NCI-H2107 treated with DMSO at 0.1 percent for 48 hours (cell line): ENCODE measurements around the gene NXT1.
"Not testable (repeated sequence)": the region's sequence is repeated elsewhere in the genome, so short reads cannot be mapped to it uniquely, and the experiment has no call there.

Source experiments
- DNase-seq: peaks from one replicate; lab custom pipeline; 2025; ENCODE audit not compliant: unreplicated experiment; lab: John Stamatoyannopoulos, UW

NXT1 gene

DNA sequence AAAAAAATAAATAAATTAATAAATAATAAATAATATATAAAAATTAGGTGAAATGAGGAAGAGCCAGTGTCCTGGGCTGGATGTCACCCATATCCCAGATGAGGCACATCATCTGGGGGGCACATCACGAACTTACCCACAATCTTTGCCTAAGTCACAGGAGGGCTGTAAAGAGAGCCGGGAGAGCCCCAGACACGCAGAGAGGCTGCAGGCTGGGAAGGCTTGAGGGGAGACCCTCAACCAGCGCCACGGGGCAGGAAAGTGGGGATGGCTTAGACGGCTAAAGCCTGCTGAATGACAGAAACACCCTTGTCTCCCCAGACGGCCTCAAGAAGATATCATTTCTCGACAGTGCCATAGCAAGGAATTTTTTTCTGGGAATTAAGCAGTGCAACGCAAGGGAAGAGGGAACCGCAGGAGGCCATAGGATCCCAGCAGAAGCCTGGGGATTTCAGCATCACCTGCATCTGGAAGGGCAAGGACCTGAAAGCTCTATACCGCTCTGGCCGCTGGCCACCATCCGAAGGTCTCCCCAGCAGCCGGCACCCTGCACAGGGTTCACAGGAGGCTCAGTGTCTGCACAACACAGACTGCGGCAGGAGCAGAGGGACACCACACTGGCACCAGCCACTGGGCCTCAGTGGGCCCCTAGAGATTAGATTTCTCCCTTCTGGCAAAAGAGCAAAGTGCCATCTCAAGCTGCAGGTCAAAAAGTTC lies 22.8 kb upstream of the NXT1 start:
- no peak for DNase-seq

DNA sequence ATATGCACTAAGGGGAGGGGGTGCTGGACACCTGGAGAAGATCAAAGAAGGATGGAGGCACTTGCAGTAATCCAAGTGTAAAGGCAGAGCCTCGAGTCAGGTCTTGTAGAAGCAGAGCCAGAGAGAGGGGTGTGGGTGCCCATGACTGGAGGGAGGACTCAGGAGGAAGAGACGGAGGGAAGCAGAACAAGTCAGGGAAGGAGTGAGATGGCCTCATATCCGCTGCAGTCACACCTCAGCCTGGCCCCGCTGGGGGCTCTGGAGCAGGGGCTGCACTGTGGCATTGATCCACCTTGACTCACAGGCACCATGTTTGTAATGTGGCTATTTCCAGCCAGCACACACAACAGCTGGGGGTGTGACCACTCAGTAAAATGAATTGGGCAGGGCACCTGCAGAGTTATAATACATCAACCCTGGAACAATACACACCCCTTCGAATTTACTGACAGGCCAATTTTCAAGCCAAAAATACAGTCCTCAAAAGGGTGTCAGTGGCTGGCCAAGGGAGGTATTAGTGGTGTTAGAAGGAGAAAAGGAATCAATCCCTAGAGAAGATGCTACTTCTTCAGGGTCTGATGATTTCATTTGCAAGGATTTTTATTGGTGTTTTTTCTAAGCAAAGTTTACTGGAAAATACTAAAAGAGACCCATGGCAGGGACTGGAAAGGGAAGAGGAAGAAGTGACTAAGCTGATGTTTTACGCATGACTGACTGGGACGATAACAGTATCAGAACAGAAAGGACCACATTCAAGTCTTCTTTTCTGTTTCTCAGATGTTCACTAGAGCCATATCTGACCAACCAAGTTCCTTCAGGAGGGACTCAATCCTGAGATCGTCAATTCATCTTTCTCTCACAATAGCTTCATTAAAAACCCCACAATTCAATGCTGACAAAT lies 18.9 kb upstream of the NXT1 start:
- no peak for DNase-seq

DNA sequence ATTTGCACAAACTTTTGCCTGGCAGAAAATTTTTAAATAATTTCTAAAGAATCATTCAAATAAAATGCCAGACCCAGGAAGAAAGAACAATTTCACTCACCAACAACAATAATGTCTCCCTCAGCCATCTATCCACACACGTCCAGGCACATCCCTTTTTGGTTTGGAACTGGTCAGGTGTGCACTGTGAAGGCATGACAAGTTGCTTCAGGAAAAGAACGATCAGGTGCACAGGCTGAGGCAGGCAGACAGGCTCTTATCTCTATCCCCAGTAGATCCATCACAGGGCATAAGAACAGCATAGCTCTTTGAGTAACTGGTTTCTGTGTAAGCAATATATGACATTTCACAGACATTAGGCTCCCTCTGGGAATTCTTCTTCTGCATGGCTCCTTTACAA lies 18.1 kb upstream of the NXT1 start:
- no peak for DNase-seq

DNA sequence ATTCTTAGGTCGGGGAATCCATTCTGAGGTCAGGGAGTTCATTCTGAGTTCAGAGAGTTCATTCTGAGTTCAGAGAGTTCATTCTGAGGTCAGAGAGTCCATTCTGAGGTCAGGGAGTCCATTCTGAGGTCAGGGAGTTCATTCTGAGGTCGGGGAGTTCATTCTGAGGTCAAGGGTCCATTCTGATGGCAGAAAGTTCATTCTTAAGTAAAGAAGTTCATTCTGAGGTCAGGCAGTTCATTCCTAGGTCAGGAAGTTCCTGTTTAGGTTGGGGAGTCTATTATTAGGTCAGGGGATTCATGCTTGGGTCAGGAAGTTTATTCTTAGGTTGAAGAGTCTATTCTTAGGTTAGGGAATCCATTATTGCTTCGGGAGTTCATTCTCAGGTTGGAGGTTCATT lies 16.5 kb upstream of the NXT1 start:
- DNase-seq = no peak

DNA sequence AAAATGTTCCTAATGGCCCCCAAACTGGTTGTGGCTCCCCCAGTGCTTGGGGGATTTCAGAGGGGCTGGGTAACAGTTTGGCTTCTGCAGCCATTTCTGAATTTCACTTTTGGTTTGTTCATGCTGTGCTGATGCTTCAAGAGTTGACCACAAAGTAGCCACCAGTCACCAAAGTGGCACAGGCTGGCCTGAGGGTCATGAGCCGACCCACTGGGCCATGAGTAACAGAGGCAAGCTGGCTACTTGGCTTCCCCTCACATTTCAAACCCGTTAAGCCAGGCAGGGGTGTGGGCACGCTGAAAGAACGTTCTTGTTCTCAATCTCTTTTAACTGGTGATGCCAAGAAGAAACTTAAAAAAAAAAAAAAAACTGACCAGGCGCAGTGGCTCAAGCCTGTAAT lies 15.1 kb upstream of the NXT1 start:
- DNase-seq = no peak

DNA sequence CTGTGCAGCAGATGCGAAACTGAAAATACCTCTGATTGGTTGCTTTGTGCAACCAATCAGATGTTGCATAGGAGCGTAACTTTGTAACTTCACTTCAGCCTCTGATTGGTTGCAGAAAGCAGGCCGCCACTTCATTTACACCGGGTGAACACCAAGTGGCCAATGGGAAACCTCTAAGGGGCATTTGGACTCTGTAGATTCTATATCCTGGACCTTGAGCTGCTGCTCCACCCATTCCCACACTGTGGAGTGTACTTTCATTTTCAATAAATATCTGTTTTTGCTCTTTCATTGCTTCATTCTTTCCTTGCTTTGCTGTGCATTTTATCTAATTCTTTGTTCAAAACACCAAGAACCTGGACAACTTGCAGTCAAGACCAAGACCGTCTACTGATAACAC lies 14.1 kb upstream of the NXT1 start:
- DNase-seq = no peak

DNA sequence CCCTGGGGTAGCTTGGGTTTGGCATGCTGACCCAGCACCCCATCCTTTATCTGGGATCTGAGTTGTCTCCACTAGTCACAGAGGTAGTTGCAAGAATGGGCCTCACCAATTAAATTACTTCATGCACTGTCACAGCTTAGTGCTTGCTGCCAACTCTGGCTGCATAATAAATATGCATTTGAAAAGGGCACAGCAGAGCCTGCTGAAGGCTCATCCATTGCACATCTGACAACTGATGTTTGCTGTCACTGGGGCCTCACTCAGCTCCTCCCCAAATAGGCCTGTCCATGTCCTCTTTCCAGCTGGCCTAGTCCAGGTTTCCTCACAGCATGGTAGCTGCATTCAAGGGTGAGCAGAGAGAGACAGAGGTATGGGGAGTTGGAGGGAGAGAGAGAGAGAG lies 13.3 kb upstream of the NXT1 start:
- DNase-seq = no peak

DNA sequence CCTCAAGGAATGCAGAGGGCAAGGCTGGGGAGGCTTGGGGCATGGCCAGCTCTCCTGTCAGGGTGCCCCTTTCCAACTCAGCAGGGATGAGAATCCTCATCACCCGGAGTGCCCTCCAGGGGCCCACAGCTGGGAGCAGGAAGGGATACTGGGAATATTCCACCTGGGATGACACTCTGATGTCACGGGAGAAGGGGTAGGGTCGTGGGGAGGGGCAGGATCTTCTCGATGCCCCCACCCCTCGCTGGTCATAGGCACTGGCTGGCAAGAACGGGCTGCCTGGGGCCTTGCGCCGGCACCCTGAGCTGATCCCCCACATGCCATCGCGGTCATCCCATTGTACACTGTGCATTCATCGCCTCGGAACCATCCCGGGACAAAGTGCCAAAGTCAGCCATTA lies 10.6 kb upstream of the NXT1 start:
- DNase-seq = no peak

DNA sequence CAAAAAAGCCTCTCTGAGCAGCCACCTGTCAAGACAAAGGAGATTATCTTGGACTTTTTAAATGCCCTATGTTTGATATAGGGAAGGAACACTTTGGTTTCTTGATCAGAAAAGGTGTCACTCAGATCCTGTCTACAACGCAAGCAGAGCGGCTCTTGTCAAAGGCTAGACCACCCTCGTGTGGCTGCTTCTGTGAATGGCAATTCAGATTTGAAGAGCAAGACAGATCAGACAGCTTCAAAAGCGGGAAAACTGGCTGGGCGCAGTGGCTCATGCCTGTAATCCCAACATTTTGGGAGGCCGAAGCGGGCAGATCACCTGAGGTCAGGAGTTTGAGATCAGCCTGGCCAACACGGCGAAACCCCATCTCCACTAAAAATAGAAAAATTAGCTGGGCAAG lies 10.1 kb upstream of the NXT1 start:
- DNase-seq = no peak

DNA sequence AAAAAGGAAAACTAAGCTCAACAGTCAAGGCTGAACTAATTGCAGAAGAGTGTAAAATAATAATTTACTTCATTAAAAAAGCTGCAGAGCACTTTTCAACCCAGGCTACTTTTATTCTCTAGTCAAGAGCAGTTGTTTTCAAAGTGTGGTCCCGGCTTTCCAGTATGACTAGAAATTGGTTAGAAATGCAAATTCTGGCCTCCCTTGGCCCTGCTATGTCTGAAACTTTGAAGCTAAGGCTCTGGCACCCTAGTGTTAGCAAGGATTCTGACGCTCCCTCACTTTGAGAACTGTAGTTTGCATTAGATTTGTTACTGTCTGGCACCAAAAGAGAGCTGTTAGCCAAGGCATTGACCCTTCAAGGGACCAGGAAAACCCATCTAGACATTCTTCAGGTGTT lies 9.5 kb upstream of the NXT1 start:
- no peak for DNase-seq

DNA sequence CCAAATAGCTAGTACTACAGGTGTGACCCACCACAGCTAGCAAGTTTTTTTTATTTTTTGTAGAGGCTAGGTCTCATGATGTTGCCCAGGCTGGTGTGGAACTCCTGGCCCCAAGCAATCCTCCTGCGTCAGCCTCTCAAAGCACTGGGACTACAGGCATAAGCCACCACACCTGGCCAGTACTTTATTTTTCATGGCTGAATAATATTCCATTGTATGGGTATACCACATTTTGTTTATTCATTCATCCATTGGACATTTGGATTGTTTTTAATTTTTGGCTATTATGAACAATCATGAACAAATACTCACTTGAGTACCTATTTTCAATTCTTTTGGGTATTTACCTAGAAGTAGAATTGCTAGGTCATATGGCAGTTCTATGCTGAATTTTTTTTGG lies 7.0 kb upstream of the NXT1 start:
- no peak for DNase-seq

DNA sequence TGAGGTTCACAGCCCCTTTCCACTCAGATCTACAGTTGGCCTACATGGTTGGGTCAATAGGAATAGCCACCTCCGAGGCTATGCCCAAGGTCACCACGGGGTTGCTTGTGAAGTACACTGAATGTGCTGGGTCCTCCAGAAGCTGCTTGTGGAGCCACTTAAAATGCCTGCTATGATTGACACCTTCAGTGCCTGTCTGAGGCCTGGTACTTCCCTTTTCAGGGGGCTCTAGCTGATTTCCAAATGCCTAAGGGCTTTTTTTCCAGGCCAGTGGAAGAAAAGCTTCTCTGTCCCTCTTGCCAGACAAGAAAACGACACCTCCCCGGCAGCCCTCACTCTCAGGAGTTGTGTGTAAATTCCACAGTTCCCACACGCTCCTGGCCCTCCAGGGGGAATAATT lies 6.3 kb upstream of the NXT1 start:
- DNase-seq = no peak

DNA sequence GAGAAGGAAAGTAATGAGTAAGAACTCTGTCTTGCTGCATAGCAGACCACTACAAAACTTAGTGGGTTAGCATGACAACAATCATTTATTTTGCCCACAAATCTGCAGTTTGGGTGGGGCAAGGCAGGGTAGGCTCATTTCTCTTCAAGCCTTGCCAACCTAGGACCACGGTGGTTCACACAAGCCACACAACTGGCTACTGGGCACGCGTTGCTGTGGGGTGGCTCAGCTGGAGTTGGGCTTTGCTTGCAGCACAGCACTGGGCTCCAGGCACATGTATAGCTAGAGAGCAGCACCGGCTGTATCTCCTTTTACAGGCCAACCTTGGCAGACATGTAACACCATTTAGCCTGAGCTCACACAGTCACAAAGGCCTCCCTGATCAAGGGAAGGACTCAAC lies 4.6 kb upstream of the NXT1 start:
- no peak for DNase-seq

DNA sequence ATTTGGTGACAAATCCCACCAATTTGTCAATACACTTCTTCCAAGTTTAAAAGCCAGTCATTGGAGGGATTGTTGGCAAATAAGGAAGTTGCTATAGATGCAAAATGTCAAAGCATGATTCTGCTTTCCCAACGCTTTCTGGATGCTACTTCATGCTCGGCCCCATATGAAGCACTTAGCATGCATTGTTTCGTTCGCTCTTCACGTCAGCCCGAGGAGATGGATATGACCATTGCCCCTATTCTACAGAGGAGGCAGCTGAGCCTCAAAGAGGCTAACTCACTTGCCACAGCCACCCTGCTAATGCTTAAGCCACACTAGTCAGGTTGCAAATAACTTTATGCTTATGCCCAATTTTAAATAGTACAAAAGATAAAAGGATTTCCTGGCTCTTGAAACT lies 2.8 kb upstream of the NXT1 start:
- DNase-seq = no peak

DNA sequence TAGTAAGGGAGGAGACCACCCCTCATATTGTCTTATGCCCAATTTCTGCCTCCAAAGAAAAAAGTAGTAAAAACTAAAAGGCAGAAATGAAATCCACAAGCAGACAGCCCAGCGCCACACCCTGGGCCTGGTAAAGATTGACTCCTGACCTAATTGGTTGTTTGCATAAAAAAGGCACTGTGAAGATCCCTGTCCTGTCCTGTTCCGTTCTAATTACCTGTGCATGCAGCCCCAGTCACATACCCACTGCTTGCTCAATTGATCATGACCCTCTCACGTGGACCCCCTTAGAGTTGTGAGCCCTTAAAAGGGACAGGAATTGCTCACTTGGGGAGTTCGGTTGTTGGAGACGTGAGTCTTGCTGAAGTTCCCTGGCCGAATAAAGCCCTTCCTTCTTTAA lies 2.1 kb upstream of the NXT1 start:
- not testable (repeated sequence) for DNase-seq

DNA sequence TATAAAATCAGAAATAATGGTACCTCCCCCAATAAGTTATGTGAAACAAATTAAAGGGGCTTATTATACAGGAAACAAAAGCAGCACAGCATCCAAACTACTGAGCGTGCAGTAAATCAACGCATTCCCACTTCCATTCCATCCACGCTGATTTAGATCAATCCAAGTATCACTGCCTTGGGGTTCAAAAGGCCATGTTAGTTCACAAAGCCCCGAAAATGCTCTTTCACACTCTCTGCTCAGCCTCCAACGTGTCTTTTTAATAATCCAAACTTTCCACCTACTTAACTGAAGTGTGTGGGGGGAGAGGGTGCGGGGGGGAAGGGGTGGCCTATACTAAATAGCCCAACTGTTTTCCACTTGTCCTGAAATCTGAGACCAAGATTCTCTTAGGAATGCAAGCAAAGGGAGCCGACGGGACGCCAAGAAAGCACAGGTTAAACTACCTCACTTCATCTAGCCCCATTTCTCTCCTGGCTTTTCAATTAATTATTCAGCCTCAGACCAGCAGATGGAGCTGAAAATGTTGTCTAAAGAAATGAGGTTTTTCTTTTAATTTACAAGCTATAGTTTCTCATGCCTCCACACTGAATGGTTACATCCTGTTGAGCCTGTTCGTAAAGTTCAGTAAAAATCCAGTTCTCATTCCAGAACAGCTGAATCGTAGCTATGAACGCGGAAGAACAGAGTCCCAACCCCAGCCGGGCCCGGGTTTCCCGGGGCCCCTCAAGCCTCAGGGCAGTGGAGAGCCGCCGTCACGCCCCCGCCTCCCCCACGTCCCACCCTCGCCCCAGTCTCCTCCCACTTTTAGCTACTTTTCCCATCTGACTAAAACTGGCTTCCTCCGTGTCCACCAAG lies 1.0 kb upstream of the NXT1 start:
- DNase-seq = peak; percentile 22

DNA sequence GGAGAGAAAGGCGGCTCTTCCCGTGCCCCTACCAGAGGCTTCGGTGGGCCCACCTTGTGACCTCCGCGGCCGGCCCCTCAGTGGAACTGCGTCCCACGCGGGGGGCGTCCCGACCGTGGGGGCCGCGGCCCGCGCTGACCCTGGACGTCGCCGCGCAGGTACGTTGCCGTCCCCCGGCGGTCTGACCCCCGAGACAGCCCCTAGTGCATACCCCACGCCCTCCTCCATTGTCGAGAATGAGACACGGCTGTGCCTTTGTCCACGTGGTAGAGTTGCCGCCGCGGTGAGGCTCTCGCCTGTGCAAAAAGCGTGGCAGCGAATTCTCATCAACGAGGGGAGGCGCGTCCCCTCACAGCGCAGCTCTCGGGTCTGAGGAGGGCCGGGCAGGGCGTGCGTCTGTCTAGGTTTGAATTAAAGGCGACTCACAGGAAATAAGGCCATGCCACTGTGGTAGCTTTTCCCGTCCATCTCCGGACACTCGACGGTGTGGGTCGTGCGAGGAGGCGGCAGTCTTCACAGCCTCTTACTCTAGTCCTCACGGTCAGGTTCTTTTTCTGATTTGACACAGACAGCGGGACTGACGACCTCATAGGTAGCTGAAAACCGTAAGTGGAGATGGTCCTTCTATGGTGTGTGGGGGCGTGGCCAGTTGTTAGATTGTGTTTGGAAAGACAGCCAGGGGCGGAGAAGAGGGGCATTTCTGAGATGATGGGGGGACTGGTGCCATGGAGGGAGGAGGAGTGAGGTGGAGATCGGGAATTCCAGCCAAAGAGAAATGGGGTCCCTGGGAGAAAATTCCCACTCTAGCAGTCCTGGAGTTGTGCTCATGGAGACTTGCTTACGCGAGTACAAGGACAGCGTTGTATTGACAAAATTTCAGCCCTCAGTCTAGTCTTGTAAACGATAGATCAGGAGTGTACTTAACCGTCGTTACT lies 580 bp downstream of the NXT1 start:
- no peak for DNase-seq

DNA sequence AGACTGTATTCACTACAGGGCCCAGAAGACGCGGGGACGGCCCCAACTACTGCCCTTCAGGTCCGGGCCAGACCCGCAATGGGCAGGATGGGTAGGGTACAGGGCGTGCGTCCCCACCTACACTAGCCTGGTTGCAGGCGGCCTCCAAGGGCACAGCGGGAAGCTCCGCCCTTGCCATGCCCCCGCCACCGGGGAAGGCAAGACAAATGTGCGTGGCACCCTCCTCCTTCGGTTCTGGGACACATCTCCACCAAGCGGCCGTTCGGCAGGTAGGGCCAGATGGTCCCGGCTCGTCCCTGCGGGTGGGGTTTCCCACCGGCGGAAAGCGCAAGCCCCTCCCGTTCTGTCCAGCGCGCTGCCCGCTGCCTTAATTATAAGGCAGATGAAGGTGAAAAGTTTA lies 5.6 kb downstream of the NXT1 start:
- DNase-seq = no peak

DNA sequence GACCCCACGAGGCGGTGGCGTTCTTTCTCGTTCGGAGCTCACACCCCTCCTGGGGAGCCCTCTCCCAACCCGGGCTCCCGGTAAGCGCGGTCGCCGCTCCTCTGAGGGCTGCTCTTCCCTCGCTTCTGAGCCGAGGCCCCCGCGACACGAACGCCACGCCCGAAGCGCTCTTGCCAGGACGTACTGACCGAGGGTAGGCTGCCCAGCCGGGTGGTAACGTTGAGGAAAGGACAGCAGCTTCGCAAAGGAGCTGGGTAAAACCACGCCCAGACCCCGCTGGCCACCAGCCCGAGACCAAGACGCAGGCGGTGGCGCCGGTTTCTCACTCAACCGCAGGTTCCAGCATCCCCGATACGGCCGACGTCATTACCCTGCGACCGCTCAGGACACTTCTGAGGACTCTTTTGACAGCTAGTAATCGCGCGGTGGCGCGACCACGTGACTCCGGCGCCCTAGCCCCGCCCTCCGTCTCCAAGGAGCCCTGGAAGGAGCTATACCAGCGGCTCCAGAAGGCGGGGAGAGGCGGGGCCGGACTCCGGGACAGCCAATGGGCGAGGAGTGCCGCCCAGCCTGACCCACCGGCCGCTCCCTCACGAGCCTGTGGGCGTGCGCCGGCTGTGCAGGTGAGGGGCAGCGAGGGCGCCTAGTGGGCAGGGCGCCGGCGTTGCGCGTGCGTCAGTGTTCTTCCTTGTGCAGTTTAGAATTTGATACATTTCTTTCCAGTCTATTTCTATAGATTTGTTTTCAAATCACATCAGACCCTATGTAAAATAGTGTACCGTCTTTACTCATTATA lies 7.4 kb downstream of the NXT1 start:
- DNase-seq = peak; percentile 84

DNA sequence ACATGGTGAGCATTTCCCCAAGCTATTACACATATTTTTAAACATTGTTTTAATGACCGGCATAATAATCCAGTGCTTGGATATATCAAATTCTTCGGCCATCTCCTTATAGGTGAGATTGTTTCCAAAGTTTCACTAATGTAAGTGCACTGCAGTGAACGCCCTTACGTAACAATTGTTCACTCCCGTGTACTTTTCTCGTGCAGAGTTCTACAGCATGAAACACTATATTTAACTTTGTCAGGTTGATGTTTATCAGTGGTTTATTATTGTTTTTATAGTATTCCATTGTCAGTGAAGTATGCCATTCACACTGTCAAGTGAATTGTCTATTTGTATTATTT lies 7.9 kb downstream of the NXT1 start:
- no peak for DNase-seq
